HTERT RPE-1 (cell line): Measurements from ENCODE around the gene EYS.

Experiments
- in situ Hi-C: fragments of 300-500 bp; cut with MboI; formaldehyde crosslinking; loops from 4 replicates; pipeline ENCODE4 v1.14.3; 2020; ENCODE audit warnings: low sequenced_read_pairs

EYS gene

DNA sequence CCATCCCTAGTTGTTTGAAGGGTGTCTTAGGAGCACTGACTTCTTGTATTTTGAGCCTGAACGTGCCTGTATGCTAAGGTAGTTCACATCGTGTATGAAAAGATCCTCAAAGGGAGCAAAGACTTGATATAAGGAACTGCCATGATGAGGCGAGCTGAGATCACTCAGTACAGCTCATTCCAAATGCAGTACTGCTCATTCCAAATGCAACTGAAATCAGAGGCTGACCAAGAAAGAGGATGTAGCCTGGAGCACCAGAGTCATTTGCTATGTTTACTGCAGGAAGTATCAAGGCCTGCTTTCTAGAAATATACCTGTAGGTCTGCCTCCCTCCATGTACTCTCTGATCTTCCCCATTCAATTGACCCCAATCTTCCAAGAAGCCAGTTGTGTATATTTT, 832.2 kb downstream of the EYS start:
- in situ Hi-C loops: no loop called here

GRCh38 chr6:64872633-64873032, 834.4 kb downstream of the EYS start:
- in situ Hi-C loops: no loop called here

- in situ Hi-C loops: no loop called here
Measured at GRCh38 chr6:64861039-64861651, 845.9 kb downstream of the EYS start.

DNA sequence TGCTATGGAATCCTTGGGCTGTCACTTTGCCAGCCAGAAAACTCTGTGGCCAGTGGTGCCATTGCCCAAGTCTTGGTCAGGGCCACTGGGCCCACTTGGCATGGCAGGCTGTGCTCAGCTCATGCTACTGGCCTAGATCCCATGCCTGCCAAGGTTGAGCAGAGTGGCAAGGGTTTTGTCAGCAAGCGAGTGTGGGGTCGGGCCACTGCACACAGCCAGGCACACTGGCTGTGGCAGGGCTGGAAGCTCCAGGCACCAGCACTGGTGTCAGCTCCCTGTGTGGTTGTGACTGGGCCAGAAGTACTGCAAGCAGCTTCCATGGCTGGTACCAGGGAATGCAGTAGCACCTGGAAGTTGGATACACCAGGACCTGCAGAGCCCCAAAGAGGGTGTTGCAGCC, 846.8 kb downstream of the EYS start:
- in situ Hi-C loops: no loop called here

DNA sequence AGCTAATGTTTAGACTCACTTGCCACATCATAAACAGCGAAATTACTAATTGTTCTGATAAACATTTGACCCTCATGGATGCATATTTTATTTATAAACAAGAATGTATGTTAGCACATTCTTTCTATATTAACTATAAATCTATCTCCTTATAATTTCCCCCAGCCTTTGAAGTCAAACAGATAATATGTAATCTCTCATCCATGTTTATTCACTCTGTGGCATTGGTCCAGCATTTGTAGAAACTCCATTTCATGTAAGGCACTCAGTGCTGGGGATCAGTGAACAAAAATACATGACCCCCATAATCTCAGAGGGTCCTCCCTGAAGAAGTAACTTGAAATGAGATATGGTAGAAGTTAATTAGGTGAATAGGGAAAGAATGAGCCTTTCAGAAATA, 856.9 kb downstream of the EYS start:
- in situ Hi-C loops: no loop called here

- in situ Hi-C loops: no loop called here
Measured at GRCh38 chr6:64848467-64848866, 858.6 kb downstream of the EYS start.

DNA sequence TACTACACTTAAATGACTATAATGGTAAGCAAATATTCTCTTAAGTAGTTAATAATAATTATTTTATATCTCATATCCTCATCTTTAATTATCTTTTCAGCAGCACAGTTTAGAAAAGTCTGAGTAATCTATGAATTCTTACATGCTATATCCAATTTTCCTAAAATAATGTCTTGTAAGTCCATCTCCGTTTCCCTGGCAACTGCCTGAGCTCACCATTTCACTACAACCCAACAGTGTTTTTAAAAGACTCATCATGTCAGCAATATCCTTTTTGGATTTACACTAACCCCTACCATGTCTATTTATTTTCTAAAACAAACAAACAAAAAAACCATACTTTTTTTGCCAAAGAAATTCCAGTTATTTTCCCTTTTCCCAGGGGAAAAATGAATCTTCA, 859.6 kb downstream of the EYS start:
- in situ Hi-C loops: no loop called here

DNA sequence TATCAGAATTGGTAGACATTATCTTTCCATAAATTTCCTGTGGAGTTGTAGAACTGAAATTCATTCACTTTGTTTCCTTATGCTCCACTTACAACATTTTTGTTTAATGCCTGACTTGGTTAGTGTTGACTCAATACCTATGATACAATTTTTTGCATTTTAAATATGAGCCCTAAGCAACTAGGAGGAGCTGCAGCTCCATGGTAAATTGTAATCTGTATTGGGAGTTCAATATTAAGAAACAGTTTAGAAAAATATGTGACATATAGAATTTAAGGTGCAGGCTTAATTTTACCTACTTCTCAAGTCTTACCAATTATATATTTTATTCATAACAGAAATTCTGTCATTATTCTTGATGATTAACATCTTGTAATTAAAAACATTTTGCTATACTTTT, 868.3 kb downstream of the EYS start:
- in situ Hi-C loops: no loop called here

DNA sequence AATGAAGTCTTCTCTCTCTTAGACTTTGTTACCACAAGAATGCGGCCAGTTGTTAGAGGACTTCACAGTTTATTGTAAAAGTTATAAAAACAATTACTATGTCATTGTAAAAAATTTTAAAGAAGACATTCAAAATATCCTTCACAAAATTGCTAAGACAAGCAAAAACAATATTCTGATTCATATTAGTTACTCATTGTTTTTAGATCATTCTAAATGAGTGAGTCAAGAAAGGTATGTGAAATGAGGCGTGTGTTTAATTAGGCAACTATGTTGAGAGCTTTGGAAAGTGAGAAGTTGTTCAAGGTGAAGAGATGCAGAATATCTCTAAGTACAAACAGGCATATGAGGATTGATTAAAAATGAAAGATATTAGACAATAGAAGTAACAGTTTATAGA, 875.3 kb downstream of the EYS start:
- in situ Hi-C loops: no loop called here

DNA sequence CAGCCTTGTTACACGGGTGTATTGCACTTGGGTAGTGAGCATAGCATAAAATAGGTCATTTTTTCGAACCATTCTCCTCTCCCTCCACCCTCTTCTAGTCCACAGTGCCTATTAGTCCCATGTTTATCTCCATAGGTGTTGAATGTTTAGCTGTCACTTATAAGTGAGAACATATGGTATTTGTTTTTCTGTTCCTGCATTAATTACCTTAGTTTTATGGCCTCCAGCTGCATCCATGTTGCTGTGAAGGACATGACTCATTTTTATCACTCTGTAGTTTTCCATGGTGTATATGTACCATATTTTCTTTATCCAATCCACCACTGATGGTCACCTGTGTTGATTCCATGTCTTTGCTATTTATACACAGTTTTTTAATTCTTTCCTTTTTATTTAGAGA, 889.5 kb downstream of the EYS start:
- in situ Hi-C loops: no loop called here

GRCh38 chr6:64815718-64816117, 891.3 kb downstream of the EYS start:
- in situ Hi-C loops: no loop called here

DNA sequence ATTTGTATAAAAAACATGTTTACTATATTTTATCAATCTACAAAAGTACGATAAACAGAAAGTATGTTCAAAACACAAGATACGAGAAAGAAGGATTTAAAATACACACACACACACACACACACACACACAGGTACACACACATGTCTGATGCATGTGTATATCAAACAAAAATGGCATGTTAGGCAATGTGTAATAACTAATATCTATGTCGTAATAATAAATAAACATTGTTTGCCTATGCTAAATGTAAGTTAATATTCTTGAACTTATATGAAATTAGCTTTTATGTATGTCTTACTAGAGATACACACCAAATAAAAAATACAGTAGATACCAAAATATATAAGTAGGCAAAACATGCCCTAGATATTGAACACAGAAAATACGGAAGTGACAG, 894.9 kb downstream of the EYS start:
- in situ Hi-C loops: no loop called here

DNA sequence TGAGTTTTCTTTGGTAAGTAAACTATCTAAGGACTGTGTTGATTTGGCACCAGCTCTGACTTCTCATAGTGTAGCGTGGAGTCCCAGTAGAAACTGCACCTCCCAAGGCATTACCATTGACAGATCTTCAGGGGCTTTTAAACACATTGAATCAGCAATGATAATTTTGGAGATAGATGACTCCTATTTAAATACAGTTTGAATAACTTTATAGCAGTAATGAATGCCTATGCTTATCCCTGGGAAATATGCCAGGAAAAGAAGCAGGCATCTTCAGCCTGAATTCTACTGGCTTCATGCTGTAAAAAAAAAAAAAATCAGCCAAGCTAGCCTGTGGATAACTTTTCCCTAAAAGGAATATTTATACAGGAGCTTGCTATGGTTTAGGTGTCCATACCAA, 895.9 kb downstream of the EYS start:
- in situ Hi-C loops: no loop called here

- in situ Hi-C loops: no loop called here
Measured at GRCh38 chr6:64807785-64808184, 899.2 kb downstream of the EYS start.

DNA sequence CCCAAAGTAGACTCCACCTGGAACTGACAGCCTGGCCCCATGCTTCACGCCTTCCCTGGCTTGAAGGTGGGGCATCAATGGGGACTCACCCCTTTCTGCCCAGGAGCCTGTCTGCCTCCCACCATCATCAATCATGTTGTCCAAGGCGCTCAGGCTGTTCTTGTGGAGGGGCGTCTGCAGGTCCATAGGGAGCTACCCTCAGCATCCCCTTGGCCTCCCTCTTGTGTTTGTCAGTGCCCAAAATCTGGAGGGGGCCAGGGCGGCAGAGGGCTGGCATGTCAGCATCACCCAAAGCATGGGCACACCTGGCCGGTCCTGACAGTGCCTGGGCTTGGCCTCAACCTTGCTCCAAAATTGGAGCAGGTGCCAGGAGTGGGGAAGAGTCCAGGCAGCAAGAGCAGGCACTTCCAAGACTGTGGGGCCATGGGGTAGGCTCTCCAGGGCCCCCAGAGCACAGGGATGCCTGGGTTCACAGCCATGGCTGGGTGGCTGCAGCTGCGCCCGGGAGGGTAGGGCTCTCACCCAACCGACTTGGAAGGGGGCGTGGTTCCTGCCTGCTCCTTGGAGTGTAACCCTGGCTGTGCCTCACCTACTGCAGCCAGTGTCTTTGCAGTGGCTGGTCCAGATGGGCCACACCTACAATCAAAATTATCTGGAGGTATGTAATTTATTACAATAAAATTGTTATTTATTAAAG, 903.4 kb downstream of the EYS start:
- in situ Hi-C loops: no loop called here

- in situ Hi-C loops: no loop called here
Measured at GRCh38 chr6:64792534-64792933, 914.5 kb downstream of the EYS start.

GRCh38 chr6:64789476-64789875, 917.5 kb downstream of the EYS start:
- in situ Hi-C loops: no loop called here

DNA sequence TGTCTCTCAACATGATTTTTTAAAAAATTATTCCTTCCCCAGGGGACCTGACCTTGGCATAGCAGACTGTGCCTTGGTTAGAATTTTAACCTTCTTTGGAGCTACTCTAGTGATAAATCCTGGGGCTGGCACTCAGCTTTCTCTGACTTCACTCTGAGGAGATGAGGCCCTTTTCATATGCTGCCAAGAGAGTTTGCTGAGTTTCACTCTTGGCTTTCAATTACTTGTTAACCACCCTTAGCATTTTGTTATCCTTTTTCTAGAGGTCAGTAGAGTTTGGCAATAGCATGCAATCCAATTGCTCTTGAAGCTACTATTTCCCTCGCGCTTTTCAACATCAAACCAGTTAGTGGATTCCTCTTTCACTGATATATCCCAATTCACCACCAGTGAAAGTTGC, 920.3 kb downstream of the EYS start:
- in situ Hi-C loops: no loop called here

- in situ Hi-C loops: no loop called here
Measured at GRCh38 chr6:64782877-64783276, 924.1 kb downstream of the EYS start.

DNA sequence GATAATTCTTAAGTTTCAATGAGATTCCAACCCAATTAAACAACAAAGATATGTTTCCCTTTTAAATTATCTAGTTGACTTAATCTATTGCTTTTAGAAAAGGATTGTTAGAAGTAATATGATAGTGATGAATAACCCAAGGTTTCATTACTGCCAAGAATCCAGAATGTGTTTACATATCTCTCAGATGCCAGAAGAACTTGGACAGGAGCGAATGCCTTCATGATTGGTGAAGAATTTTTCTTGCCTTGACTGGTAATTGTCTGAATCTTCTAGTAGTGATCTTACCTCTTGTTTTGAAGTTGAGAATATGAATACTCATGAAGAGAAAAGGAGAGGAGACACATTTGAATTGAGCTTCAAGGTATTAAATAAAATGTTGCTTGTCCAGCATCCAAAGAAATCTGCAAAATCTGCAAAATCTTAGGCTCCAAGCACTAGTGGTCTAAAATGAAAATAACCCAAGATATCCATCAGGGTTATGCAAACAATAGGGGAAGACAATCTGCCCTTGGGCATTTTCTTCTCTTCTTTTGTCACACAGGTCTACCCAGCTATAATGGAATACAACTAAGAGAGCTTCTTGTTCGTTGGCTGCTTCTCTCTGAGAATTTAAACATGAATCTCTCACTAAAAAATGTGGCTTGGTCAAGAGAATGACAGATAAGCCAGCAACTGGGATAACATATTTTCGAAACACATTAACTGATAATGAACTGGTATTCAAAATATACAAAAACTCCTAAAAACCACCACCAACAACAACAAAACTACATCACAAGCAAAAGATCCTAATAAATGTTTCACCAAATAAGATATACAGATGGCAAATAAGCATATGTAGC, 928.9 kb downstream of the EYS start:
- in situ Hi-C loops: no loop called here

DNA sequence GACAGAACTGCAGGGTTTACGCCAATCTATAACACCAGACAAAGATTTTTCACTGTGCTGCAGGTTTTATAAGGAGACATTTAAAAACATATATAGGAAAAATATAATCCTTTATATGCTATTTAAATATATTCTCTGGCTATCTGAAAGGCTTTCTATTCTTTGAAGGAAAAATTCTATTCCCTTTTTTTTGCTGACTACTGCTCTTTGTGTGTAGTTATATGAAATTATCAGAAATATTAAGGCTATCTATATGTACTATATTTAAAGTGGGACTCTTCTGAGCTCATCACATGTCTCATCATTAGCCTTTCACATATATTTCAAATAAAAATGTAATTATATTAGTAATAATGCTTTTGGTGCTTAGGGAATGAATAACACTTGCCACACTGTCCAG, 930.7 kb downstream of the EYS start:
- in situ Hi-C loops: no loop called here

- in situ Hi-C loops: no loop called here
Measured at GRCh38 chr6:64774881-64775280, 932.1 kb downstream of the EYS start.
